Measurements from ENCODE around the gene ANKRD13A. TPM values are rescaled to one million over a fixed set of nuclear protein-coding genes. Genes with fewer than 3 reads are reported as not detected.
A peak's percentile ranks its signal among the peaks of the same experiment; 100 is the strongest.

ANKRD13A gene
- total RNA-seq (2021; ENCODE audit: unreplicated experiment) (19.9 TPM), Bru-seq, nascent RNA (percentile 58 among the genes with signal in this experiment), BruChase-seq, experiment 1, labeled RNA remaining after a 6-hour chase (percentile 71 among the genes with signal in this experiment), BruChase-seq, experiment 2, labeled RNA remaining after a 2-hour chase (percentile 66 among the genes with signal in this experiment)
- 14.7 and 16.8 TPM in 2 replicates for polyA plus RNA-seq (2012)
- long read RNA-seq, full-length matches to known transcripts, result 10 of 56 reads
- long read RNA-seq, partial matches to known transcripts, result 5 of 56 reads
- long read RNA-seq, other reads (novel, unspliced or antisense), result 41 of 56 reads

GRCh38 chr12:109998904-109999648, at the start of gene ANKRD13A:
Gene ANKRD13A (plus strand): TSS chr12:109999430. CDS start chr12:109999689, 259 bp downstream.
- peak within 1 kb of the TSS; percentile 85 for H3K4me2 ChIP-seq (ENCODE audit: low read length)
- RAD21 ChIA-PET (ENCODE audit: low non-redundant PET in 1 of 2, low total read pairs in 2 of 2, uncharacterized antibody in 2 of 2, unreplicated experiment in 2 of 2), result no interaction called here
- ATAC-seq (peak; percentile 74), DNase-seq (ENCODE audit: low read depth, low spot score) (peak; percentile 95)
- H3K79me2 ChIP-seq (ENCODE audit: insufficient read depth, low read length), result peaks cover 27% of the 10 kb centered on the region
- H4K20me1 ChIP-seq (ENCODE audit: insufficient read depth), result no peaks in the 10 kb centered on the region
- H2AFZ ChIP-seq (ENCODE audit: low read depth, low read length, poor library complexity, severe bottlenecking), result peak within 1 kb of the TSS; percentile 84
- H3K27ac ChIP-seq (ENCODE audit: low read depth, low read length), result peak within 1 kb of the TSS; percentile 36; the same call in 1 of the 2 replicates
- BruUV-seq (replicated peaks), result no TSS peak
- no peaks in the 10 kb centered on the region for H3K9me2 ChIP-seq (ENCODE audit: insufficient read depth)
- POLR2A ChIA-PET, result interaction anchor here (0.8 kb wide), 1 partner anchor 17 kb away, joined by 3 read pairs; no protein-coding TSS in a partner anchor
- CTCF ChIA-PET, result no interaction called here
- H3K4me3 ChIP-seq (replicated peaks in 1 of 2; ENCODE audit: low read depth in 1 of 2, low read length in 2 of 2), result peak within 1 kb of the TSS; percentile 62 to 78
- peak within 1 kb of the TSS; percentile 74 for H3K9ac ChIP-seq (ENCODE audit: low read length)
- intact Hi-C loops (cut with micrococcal nuclease), result no loop called here
- H3K9me3 ChIP-seq (ENCODE audit: control insufficient read depth in 1 of 2, insufficient read depth in 1 of 2, low read depth in 1 of 2, low read length in 2 of 2), result no peaks in the 10 kb centered on the region
- H3K4me1 ChIP-seq (ENCODE audit: control insufficient read depth in 1 of 2, insufficient read depth in 2 of 2, low read length in 2 of 2), result peaks cover 32 to 65% of the 10 kb centered on the region in 2 experiments
- H3K27me3 ChIP-seq (ENCODE audit: insufficient read depth, low read length), result no peaks in the 10 kb centered on the region
- no peaks in the 10 kb centered on the region for H3K36me3 ChIP-seq (ENCODE audit: control insufficient read depth in 1 of 2, insufficient read depth in 2 of 2, low read length in 2 of 2)
- TF ChIP-seq, protein P1, sequence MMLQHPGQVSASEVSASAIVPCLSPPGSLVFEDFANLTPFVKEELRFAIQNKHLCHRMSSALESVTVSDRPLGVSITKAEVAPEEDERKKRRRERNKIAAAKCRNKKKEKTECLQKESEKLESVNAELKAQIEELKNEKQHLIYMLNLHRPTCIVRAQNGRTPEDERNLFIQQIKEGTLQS (IDR thresholded peaks at IDR 0.05), result no peak
- TF ChIP-seq ZNF274 (IDR thresholded peaks at IDR 0.05; ENCODE audit: low read depth, low read length) (no peak), TCF7L2 (IDR thresholded peaks at IDR 0.05; ENCODE audit: borderline replicate concordance, extremely low read depth, insufficient read depth, insufficient read length) (peak; percentile 74), CBX3 (IDR thresholded peaks at IDR 0.05; ENCODE audit: low read depth) (peak; percentile 91), YY1 (IDR thresholded peaks at IDR 0.05; ENCODE audit: extremely low read depth, insufficient replicate concordance, low read depth, low read length) (peak; percentile 99), EZH2 (IDR thresholded peaks at IDR 0.05) (no peak), POLR2A (IDR thresholded peaks at IDR 0.05; ENCODE audit: borderline replicate concordance, extremely low read depth, insufficient read depth, insufficient read length) (peak; percentile 77), RAD21 (IDR thresholded peaks at IDR 0.05; ENCODE audit: low read depth) (no peak), SIN3A (IDR thresholded peaks at IDR 0.05; ENCODE audit: low read depth) (peak; percentile 63; the same call in 1 of the 2 replicates), ZFX (IDR thresholded peaks at IDR 0.05) (peak; percentile 28; the same call in 1 of the 2 replicates), JUND (IDR thresholded peaks at IDR 0.05) (peak; percentile 96), POLR2AphosphoS5 (IDR thresholded peaks at IDR 0.05; ENCODE audit: low read depth, low read length) (peak; percentile 88), ELF1 (IDR thresholded peaks at IDR 0.05; ENCODE audit: borderline replicate concordance, low read depth) (peak; percentile 66), EGR1 (IDR thresholded peaks at IDR 0.05; ENCODE audit: low read depth) (peak; percentile 74), MAX (IDR thresholded peaks at IDR 0.05) (peak; percentile 96), SP1 (IDR thresholded peaks at IDR 0.05; ENCODE audit: low read depth) (peak; percentile 97), CEBPB (IDR thresholded peaks at IDR 0.05; ENCODE audit: low read depth) (no peak), EZH2phosphoT487 (IDR thresholded peaks at IDR 0.05; ENCODE audit: borderline replicate concordance) (no peak), REST (IDR thresholded peaks at IDR 0.05; ENCODE audit: low read depth) (no peak), FOSL1 (IDR thresholded peaks at IDR 0.05; ENCODE audit: low read depth) (no peak)
- TF ChIP-seq, protein P2, sequence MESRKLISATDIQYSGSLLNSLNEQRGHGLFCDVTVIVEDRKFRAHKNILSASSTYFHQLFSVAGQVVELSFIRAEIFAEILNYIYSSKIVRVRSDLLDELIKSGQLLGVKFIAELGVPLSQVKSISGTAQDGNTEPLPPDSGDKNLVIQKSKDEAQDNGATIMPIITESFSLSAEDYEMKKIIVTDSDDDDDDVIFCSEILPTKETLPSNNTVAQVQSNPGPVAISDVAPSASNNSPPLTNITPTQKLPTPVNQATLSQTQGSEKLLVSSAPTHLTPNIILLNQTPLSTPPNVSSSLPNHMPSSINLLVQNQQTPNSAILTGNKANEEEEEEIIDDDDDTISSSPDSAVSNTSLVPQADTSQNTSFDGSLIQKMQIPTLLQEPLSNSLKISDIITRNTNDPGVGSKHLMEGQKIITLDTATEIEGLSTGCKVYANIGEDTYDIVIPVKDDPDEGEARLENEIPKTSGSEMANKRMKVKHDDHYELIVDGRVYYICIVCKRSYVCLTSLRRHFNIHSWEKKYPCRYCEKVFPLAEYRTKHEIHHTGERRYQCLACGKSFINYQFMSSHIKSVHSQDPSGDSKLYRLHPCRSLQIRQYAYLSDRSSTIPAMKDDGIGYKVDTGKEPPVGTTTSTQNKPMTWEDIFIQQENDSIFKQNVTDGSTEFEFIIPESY (IDR thresholded peaks at IDR 0.05; ENCODE audit: extremely low read depth, insufficient replicate concordance, low read length), result peak; percentile 20
